IMR-90 (cell line): ENCODE measurements around the gene KCNV2. TPM values are rescaled to one million over a fixed set of nuclear protein-coding genes. Genes with fewer than 3 reads are reported as not detected.

Experiments
- ATAC-seq: fragments of 200-7000 bp; cut with Tn5 transposase; 2 replicates; pipeline ENCODE4 v1.9.1; 2020; ENCODE audit warnings: low read depth, mild to moderate bottlenecking, moderate library complexity
- BruUV-seq: library from RNA; stranded (reverse); fragments of 400-500 nt; replicated peaks from 2 replicates; lab custom pipeline; 2021; lab: Mats Ljungman, UMichigan
- CTCF ChIA-PET: fragments of 300-600 bp; formaldehyde crosslinking; extraction: SDS; loops from one replicate; lab custom pipeline; 2021; ENCODE audit warnings: antibody characterized with exemption; lab: Yijun Ruan, JAX
- POLR2A ChIA-PET: fragments of 300-600 bp; sonication (Branson Sonifier 250); formaldehyde crosslinking; loops from one replicate; lab custom pipeline; 2022; ENCODE audit warnings: antibody characterized with exemption; ENCODE audit not compliant: unreplicated experiment; lab: Charles Lee
- DNase-seq: peaks from one replicate; pipeline ENCODE4 v3.0.0; 2013
- H2AFZ ChIP-seq: replicated peaks from 2 replicates; pipeline ENCODE3; 2013; ENCODE audit warnings: low read length, mild to moderate bottlenecking; ENCODE audit not compliant: poor library complexity
- H2AK5ac ChIP-seq: 2 replicates; pipeline ENCODE4 v1.6.1; 2013; ENCODE audit warnings: low read depth, low read length, inconsistent platforms
- H2AK9ac ChIP-seq: replicated peaks from 2 replicates; pipeline ENCODE3; 2013; ENCODE audit warnings: mild to moderate bottlenecking, low read depth, low read length, moderate library complexity; ENCODE audit not compliant: poor library complexity
- H2BK120ac ChIP-seq: 2 replicates; pipeline ENCODE4 v1.6.1; 2013; ENCODE audit warnings: low read depth, low read length, inconsistent platforms
- H2BK15ac ChIP-seq: 3 replicates; pipeline ENCODE4 v1.6.1; 2013; ENCODE audit warnings: low read depth, low read length, inconsistent platforms
- H2BK20ac ChIP-seq: 2 replicates; pipeline ENCODE4 v1.6.1; 2013; ENCODE audit warnings: low read depth, mild to moderate bottlenecking, inconsistent platforms, low read length, moderate library complexity
- H2BK5ac ChIP-seq: 2 replicates; pipeline ENCODE4 v1.6.1; 2013; ENCODE audit warnings: mild to moderate bottlenecking, low read depth, low read length, inconsistent platforms; ENCODE audit not compliant: poor library complexity, severe bottlenecking
- H3K14ac ChIP-seq: replicated peaks from 2 replicates; pipeline ENCODE4 v1.6.1; 2013; ENCODE audit warnings: low read depth, low read length, inconsistent platforms
- H3K18ac ChIP-seq: 2 replicates; pipeline ENCODE4 v1.6.1; 2013; ENCODE audit warnings: low read depth, low read length, control low read depth
- H3K23ac ChIP-seq: 2 replicates; pipeline ENCODE4 v1.6.1; 2013; ENCODE audit warnings: low read depth, low read length, inconsistent platforms
- H3K27ac ChIP-seq: 2 replicates; pipeline ENCODE4 v1.5.1; 2013; ENCODE audit warnings: mild to moderate bottlenecking, control low read depth, low read length; ENCODE audit not compliant: insufficient read depth
- H3K27me3 ChIP-seq: 2 replicates; pipeline ENCODE4 v1.6.1; 2013; ENCODE audit warnings: low read length; ENCODE audit not compliant: control insufficient read depth, insufficient read depth
- H3K36me3 ChIP-seq: 2 replicates; pipeline ENCODE4 v1.6.1; 2013; ENCODE audit warnings: low read length, mixed read lengths; ENCODE audit not compliant: control insufficient read depth, insufficient read depth
- H3K4ac ChIP-seq: 2 replicates; pipeline ENCODE4 v1.6.1; 2013; ENCODE audit warnings: low read depth, low read length, inconsistent platforms
- H3K4me1 ChIP-seq: 2 replicates; pipeline ENCODE4 v1.6.1; 2013; ENCODE audit warnings: low read length, mixed read lengths; ENCODE audit not compliant: control insufficient read depth, insufficient read depth
- H3K4me2 ChIP-seq: 2 replicates; pipeline ENCODE4 v1.6.1; 2013; ENCODE audit warnings: low read depth, mild to moderate bottlenecking, control low read depth, low read length, moderate library complexity
- H3K4me3 ChIP-seq: 2 replicates; pipeline ENCODE4 v1.5.1; 2013; ENCODE audit warnings: low read depth, mild to moderate bottlenecking, control low read depth, low read length, moderate library complexity; ENCODE audit not compliant: insufficient read depth
- H3K56ac ChIP-seq: 2 replicates; pipeline ENCODE4 v1.6.1; 2013; ENCODE audit warnings: low read length, inconsistent platforms; ENCODE audit not compliant: insufficient read depth; ENCODE audit errors: extremely low read depth
- H3K79me1 ChIP-seq, 2 experiments: 2 replicates each; pipeline ENCODE4 v1.6.1; 2013; ENCODE audit warnings: low read length in 2 of 2, inconsistent platforms in 1 of 2, low read depth in 1 of 2
- H3K9ac ChIP-seq: 2 replicates; pipeline ENCODE4 v1.6.1; 2013; ENCODE audit warnings: low read depth, low read length, control low read depth
- H3K9me1 ChIP-seq: 2 replicates; pipeline ENCODE4 v1.6.1; 2013; ENCODE audit warnings: low read length, inconsistent platforms; ENCODE audit not compliant: insufficient read depth
- H3K9me3 ChIP-seq: 2 replicates; pipeline ENCODE4 v1.6.1; 2013; ENCODE audit warnings: low read length; ENCODE audit not compliant: control insufficient read depth, insufficient read depth
- H4K20me1 ChIP-seq: 2 replicates; pipeline ENCODE4 v1.6.1; 2013; ENCODE audit warnings: low read length, inconsistent platforms; ENCODE audit not compliant: insufficient read depth
- H4K5ac ChIP-seq: 2 replicates; pipeline ENCODE4 v1.6.1; 2013; ENCODE audit warnings: mild to moderate bottlenecking, low read depth, low read length, control low read depth
- H4K8ac ChIP-seq, 2 experiments: 2 replicates each; pipeline ENCODE4 v1.6.1; 2013; ENCODE audit warnings: low read depth in 2 of 2, low read length in 2 of 2, control low read depth in 1 of 2, inconsistent platforms in 1 of 2
- H4K91ac ChIP-seq: 2 replicates; pipeline ENCODE4 v1.6.1; 2013; ENCODE audit warnings: low read depth, low read length, inconsistent platforms; ENCODE audit not compliant: insufficient read depth
- BHLHE40 ChIP-seq: fragments of 150-350 bp; IDR thresholded peaks from 2 replicates; pipeline ENCODE4 v1.6.1; 2016; ENCODE audit warnings: mild to moderate bottlenecking, low read depth, low read length
- CEBPB ChIP-seq: IDR thresholded peaks from 2 replicates; pipeline ENCODE4 v1.6.1; 2012; ENCODE audit warnings: low read depth, low read length, improper control_type of control experiment
- CHD1 ChIP-seq: IDR thresholded peaks from 2 replicates; pipeline ENCODE4 v1.6.1; 2012; ENCODE audit warnings: low read depth, low read length, improper control_type of control experiment
- ELK1 ChIP-seq: fragments of 150-350 bp; IDR thresholded peaks from 2 replicates; pipeline ENCODE4 v1.6.1; 2016; ENCODE audit warnings: low read depth, mild to moderate bottlenecking, low read length, moderate library complexity, borderline replicate concordance
- FOS ChIP-seq: fragments of 150-350 bp; IDR thresholded peaks from 2 replicates; pipeline ENCODE4 v1.6.1; 2016; ENCODE audit warnings: low read depth, low read length
- MAFK ChIP-seq: IDR thresholded peaks from 2 replicates; pipeline ENCODE4 v1.6.1; 2012; ENCODE audit warnings: low read depth, low read length, improper control_type of control experiment
- MAZ ChIP-seq: IDR thresholded peaks from 2 replicates; pipeline ENCODE4 v1.6.1; 2012; ENCODE audit warnings: low read depth, mild to moderate bottlenecking, low read length, improper control_type of control experiment, moderate library complexity, borderline replicate concordance
- NFE2L2 ChIP-seq: fragments of 150-350 bp; IDR thresholded peaks from 2 replicates; pipeline ENCODE4 v1.6.1; 2016; ENCODE audit warnings: low read depth, mild to moderate bottlenecking, low read length
- POLR2A ChIP-seq: IDR thresholded peaks from 2 replicates; pipeline ENCODE4 v1.6.1; 2012; ENCODE audit warnings: mild to moderate bottlenecking, low read depth, low read length
- SMC3 ChIP-seq: fragments of 150-350 bp; IDR thresholded peaks from 2 replicates; pipeline ENCODE4 v1.6.1; 2016; ENCODE audit warnings: low read depth, mild to moderate bottlenecking, antibody characterized with exemption, low read length, moderate library complexity
- WGBS, 2 experiments: methylation state at CpG; one replicate each; pipeline versions ENCODE4 v1.1.5 to v1.1.7; 2013; ENCODE audit warnings: missing lambda C conversion rate in 2 of 2; ENCODE audit not compliant: insufficient read length in 1 of 2; ENCODE audit errors: extremely low coverage in 2 of 2; 5-methylcytosine and 5-hydroxymethylcytosine counted together
- dilution Hi-C: fragments of 300-500 bp; cut with HindIII; formaldehyde crosslinking; loops from one replicate; pipeline ENCODE4 v1.14.3; 2018; ENCODE audit warnings: low sequenced_read_pairs; ENCODE audit not compliant: unreplicated experiment
- in situ Hi-C: fragments of 300-500 bp; cut with MboI; formaldehyde crosslinking; loops from 3 replicates; pipeline ENCODE4 v1.14.3; 2019; ENCODE audit warnings: low sequenced_read_pairs, inconsistent platforms, mixed read lengths
- intact Hi-C: fragments of 100-400 bp; cut with micrococcal nuclease; formaldehyde crosslinking; loops from 2 replicates; pipeline ENCODE4 v1.10.0; 2022
- polyA plus RNA-seq, 3 experiments: library from polyadenylated mRNA; depleted of rRNA; stranded (reverse); fragments of >200 nt; gene quantifications; 2 replicates each; pipeline ENCODE4 v1.2.3, GENCODE V29; 2012; ENCODE audit warnings: low replicate concordance in 1 of 3
- total RNA-seq: library from RNA; depleted of rRNA; stranded (reverse); fragments of >200 nt; gene quantifications from 2 replicates; pipeline ENCODE4 v1.2.3, GENCODE V29; 2012
- TF ChIP-seq, protein P1 (sequence below): conservative IDR thresholded peaks from 2 replicates; pipeline ENCODE4 v1.5.1; 2012; ENCODE audit warnings: mild to moderate bottlenecking, low read depth, low read length, improper control_type of control experiment

KCNV2 gene
- total and polyA plus RNA-seq, 2 of the 4 experiments (the other 2 are of a cell fraction): not detected

DNA sequence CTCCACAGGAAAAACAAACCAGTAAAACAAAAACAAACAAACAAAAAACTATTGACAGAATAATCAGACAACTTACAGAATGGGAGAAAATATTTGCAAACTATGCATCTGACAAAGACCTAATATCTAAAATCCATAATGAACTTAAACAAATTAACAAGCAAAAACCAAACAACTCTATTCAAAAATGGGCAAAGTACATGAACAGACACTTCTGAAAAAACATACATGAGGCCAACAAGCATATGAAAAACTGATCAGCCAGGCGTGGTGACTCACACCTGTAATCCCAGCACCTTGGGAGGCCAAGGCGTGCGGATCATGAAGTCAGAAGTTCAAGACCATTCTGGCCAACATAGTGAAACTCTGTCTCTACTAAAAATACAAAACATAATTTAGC lies 60.1 kb downstream of the KCNV2 start:
- no peak overlapping the region for H2BK120ac ChIP-seq
- H3K4me3 ChIP-seq: no peak overlapping the region
- POLR2A ChIA-PET: no interaction called here
- no peaks in the 10 kb centered on the region for H3K27me3 ChIP-seq
- no TSS peak for BruUV-seq
- no peak overlapping the region for H2BK15ac ChIP-seq
- H3K56ac ChIP-seq: no peak overlapping the region
- no peak overlapping the region for H4K8ac ChIP-seq
- H3K9me3 ChIP-seq: peaks cover 10% of the 10 kb centered on the region
- H3K18ac ChIP-seq: no peak overlapping the region
- no peaks in the 10 kb centered on the region for H3K4me1 ChIP-seq
- no peak overlapping the region for H4K91ac ChIP-seq
- H3K4me2 ChIP-seq: no peak overlapping the region
- intact Hi-C loops (no loop called here), dilution Hi-C loops (no loop called here), in situ Hi-C loops (no loop called here)
- H3K9me1 ChIP-seq: no peaks in the 10 kb centered on the region
- DNase-seq (no peak), ATAC-seq (no peak)
- H2BK20ac ChIP-seq: no peak overlapping the region
- no peak overlapping the region for H3K9ac ChIP-seq
- H4K20me1 ChIP-seq: no peaks in the 10 kb centered on the region
- no peak for TF ChIP-seq MAFK
- no peak for TF ChIP-seq SMC3
- TF ChIP-seq CHD1: no peak
- TF ChIP-seq FOS: no peak
- no peak for TF ChIP-seq POLR2A
- TF ChIP-seq NFE2L2: no peak
- no peak for TF ChIP-seq MAZ
- TF ChIP-seq ELK1: no peak
- no peak for TF ChIP-seq CEBPB
- TF ChIP-seq, protein P1, sequence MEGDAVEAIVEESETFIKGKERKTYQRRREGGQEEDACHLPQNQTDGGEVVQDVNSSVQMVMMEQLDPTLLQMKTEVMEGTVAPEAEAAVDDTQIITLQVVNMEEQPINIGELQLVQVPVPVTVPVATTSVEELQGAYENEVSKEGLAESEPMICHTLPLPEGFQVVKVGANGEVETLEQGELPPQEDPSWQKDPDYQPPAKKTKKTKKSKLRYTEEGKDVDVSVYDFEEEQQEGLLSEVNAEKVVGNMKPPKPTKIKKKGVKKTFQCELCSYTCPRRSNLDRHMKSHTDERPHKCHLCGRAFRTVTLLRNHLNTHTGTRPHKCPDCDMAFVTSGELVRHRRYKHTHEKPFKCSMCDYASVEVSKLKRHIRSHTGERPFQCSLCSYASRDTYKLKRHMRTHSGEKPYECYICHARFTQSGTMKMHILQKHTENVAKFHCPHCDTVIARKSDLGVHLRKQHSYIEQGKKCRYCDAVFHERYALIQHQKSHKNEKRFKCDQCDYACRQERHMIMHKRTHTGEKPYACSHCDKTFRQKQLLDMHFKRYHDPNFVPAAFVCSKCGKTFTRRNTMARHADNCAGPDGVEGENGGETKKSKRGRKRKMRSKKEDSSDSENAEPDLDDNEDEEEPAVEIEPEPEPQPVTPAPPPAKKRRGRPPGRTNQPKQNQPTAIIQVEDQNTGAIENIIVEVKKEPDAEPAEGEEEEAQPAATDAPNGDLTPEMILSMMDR: no peak
- no peak for TF ChIP-seq BHLHE40
- H2AK9ac ChIP-seq: no peak overlapping the region
- H2BK5ac ChIP-seq: no peak overlapping the region
- H3K36me3 ChIP-seq: peaks cover 25% of the 10 kb centered on the region
- WGBS, 2 experiments: no CpG with 5 or more reads among the region's 3 CpGs
- H3K4ac ChIP-seq: no peak overlapping the region
- no peak overlapping the region for H2AFZ ChIP-seq
- CTCF ChIA-PET: no interaction called here
- no peak overlapping the region for H4K5ac ChIP-seq
- H3K79me1 ChIP-seq: peaks cover 16 to 18% of the 10 kb centered on the region in 2 experiments
- no peak overlapping the region for H2AK5ac ChIP-seq
- H3K14ac ChIP-seq: no peak overlapping the region
- H3K23ac ChIP-seq: no peak overlapping the region
- H3K27ac ChIP-seq: no peak overlapping the region
